ENCODE measurements around the gene HERC4.

The HERC4 gene

DNA sequence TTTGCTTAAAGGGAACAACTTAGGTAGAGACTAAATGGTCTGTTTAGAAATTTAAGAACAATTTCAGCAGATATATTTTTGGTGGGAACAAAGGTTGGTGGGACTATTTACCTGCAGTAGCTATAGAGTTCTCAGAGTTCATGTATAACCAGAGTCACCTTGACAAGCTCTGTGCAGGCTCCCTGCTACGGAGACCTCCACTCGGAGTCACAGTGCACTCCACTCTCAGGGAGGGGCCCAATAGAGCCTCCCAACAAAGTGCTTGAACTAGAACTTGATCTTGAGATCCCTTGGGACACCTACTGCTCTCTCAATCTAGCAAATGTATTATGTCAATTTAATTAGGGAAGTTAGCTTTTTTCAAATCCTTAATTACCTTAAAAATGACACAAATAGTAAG lies 36.5 kb upstream of the HERC4 start:
- Histone ChIP-seq H3K9ac (ENCODE audit: low read depth, low read length, poor library complexity, severe bottlenecking) (no peak overlapping the region), H3K4me1 (ENCODE audit: insufficient read depth, low read length, poor library complexity, severe bottlenecking) (no peaks in the 10 kb centered on the region), H3K27me3 (ENCODE audit: insufficient read depth, low read length, poor library complexity, severe bottlenecking) (no peaks in the 10 kb centered on the region), H3K4me3 (ENCODE audit: low read length, poor library complexity, severe bottlenecking) (no peak overlapping the region), H2AFZ (ENCODE audit: low read length) (no peak overlapping the region), H3F3A (ENCODE audit: low read depth) (no peaks in the 10 kb centered on the region), H3K36me3 (ENCODE audit: insufficient read depth, low read length) (no peaks in the 10 kb centered on the region), H3K79me2 (ENCODE audit: insufficient read depth, low read length) (no peaks in the 10 kb centered on the region), H3K9me3 (ENCODE audit: insufficient read depth, low read depth, low read length) (no peaks in the 10 kb centered on the region), H4K20me1 (ENCODE audit: insufficient read depth, low read length, poor library complexity, severe bottlenecking) (no peaks in the 10 kb centered on the region), H3K4me2 (ENCODE audit: low read depth, low read length, poor library complexity, severe bottlenecking) (no peak overlapping the region), H3K9me2 (replicated peaks; ENCODE audit: low read depth, low read length) (no peaks in the 10 kb centered on the region)
- TF ChIP-seq, protein P1, sequence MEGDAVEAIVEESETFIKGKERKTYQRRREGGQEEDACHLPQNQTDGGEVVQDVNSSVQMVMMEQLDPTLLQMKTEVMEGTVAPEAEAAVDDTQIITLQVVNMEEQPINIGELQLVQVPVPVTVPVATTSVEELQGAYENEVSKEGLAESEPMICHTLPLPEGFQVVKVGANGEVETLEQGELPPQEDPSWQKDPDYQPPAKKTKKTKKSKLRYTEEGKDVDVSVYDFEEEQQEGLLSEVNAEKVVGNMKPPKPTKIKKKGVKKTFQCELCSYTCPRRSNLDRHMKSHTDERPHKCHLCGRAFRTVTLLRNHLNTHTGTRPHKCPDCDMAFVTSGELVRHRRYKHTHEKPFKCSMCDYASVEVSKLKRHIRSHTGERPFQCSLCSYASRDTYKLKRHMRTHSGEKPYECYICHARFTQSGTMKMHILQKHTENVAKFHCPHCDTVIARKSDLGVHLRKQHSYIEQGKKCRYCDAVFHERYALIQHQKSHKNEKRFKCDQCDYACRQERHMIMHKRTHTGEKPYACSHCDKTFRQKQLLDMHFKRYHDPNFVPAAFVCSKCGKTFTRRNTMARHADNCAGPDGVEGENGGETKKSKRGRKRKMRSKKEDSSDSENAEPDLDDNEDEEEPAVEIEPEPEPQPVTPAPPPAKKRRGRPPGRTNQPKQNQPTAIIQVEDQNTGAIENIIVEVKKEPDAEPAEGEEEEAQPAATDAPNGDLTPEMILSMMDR (conservative IDR thresholded peaks at IDR 0.05; ENCODE audit: low read length) = no peak
- TF ChIP-seq EZH2phosphoT487 (IDR thresholded peaks at IDR 0.05; ENCODE audit: borderline replicate concordance) = no peak

DNA sequence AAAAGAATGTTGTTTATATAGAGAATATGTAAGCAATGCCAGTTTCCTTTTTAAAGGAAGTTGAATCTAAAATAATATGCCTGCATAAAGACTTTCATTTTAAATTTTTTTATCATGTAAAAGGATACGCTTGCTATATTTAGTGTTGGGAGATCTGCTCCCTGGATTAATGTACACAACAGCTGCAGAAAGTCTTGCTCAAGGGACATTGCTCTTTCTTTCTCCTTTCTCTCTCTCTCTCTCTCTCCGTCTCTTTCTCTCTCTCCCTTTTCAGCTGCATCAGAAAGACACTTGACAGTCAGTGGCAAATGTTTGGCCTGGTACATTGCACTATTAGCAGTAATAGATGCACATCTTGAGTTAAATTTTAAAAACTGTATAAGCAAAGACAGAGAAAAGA lies 34.9 kb upstream of the HERC4 start:
- Histone ChIP-seq H3K27me3 (ENCODE audit: insufficient read depth, low read length, poor library complexity, severe bottlenecking) (no peaks in the 10 kb centered on the region), H3K9ac (ENCODE audit: low read depth, low read length, poor library complexity, severe bottlenecking) (no peak overlapping the region), H3K9me3 (ENCODE audit: insufficient read depth, low read depth, low read length) (no peaks in the 10 kb centered on the region), H3K4me3 (ENCODE audit: low read length, poor library complexity, severe bottlenecking) (no peak overlapping the region), H3K36me3 (ENCODE audit: insufficient read depth, low read length) (no peaks in the 10 kb centered on the region), H3K9me2 (replicated peaks; ENCODE audit: low read depth, low read length) (no peaks in the 10 kb centered on the region), H3K4me2 (ENCODE audit: low read depth, low read length, poor library complexity, severe bottlenecking) (no peak overlapping the region), H3F3A (ENCODE audit: low read depth) (no peaks in the 10 kb centered on the region), H3K79me2 (ENCODE audit: insufficient read depth, low read length) (no peaks in the 10 kb centered on the region), H4K20me1 (ENCODE audit: insufficient read depth, low read length, poor library complexity, severe bottlenecking) (no peaks in the 10 kb centered on the region), H3K4me1 (ENCODE audit: insufficient read depth, low read length, poor library complexity, severe bottlenecking) (no peaks in the 10 kb centered on the region), H2AFZ (ENCODE audit: low read length) (peak overlapping the region; percentile 61; the same call in 1 of the 2 replicates)
- TF ChIP-seq, protein P1 (conservative IDR thresholded peaks at IDR 0.05; ENCODE audit: low read length) = no peak
- no peak for TF ChIP-seq EZH2phosphoT487 (IDR thresholded peaks at IDR 0.05; ENCODE audit: borderline replicate concordance)

DNA sequence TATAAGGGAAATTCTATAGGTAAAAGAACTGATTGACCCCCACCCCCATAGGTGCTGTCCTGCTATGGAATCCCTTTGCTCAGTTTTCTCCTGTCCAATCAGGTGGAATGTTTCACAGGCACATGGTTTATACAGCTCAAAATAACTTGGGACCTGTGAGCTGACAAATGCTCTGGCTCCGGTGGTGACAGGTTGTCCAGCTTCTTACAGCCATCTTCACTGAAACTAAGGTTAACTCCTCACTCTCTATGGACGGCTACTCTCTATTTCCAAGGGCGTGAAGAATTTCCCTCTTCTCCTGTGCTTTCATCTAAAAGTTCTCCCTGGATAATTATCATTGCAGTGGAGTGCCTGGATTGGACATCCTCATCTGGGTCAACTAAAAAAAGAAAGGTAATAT lies 34.2 kb upstream of the HERC4 start, which contains the start of gene MYPN:
MYPN (plus strand) TSS at position 158 of the 400 bp plus-strand sequence. CDS start 11,951 bp downstream, outside the sequence.
- H3K27me3 ChIP-seq (ENCODE audit: insufficient read depth, low read length, poor library complexity, severe bottlenecking) = no peaks in the 10 kb centered on the region
- no peak within 1 kb of the TSS for H3K4me3 ChIP-seq (ENCODE audit: low read length, poor library complexity, severe bottlenecking)
- H3K4me2 ChIP-seq (ENCODE audit: low read depth, low read length, poor library complexity, severe bottlenecking) = no peak within 1 kb of the TSS
- no peaks in the 10 kb centered on the region for H3F3A ChIP-seq (ENCODE audit: low read depth)
- TF ChIP-seq, protein P1 (conservative IDR thresholded peaks at IDR 0.05; ENCODE audit: low read length) = no peak
- no peak for TF ChIP-seq EZH2phosphoT487 (IDR thresholded peaks at IDR 0.05; ENCODE audit: borderline replicate concordance)
- no peaks in the 10 kb centered on the region for H3K9me2 ChIP-seq (replicated peaks; ENCODE audit: low read depth, low read length)
- no peaks in the 10 kb centered on the region for H3K79me2 ChIP-seq (ENCODE audit: insufficient read depth, low read length)
- no peak within 1 kb of the TSS for H3K9ac ChIP-seq (ENCODE audit: low read depth, low read length, poor library complexity, severe bottlenecking)
- H4K20me1 ChIP-seq (ENCODE audit: insufficient read depth, low read length, poor library complexity, severe bottlenecking) = no peaks in the 10 kb centered on the region
- peak within 1 kb of the TSS; percentile 61; the same call in 1 of the 2 replicates for H2AFZ ChIP-seq (ENCODE audit: low read length)
- no peaks in the 10 kb centered on the region for H3K4me1 ChIP-seq (ENCODE audit: insufficient read depth, low read length, poor library complexity, severe bottlenecking)
- H3K36me3 ChIP-seq (ENCODE audit: insufficient read depth, low read length) = no peaks in the 10 kb centered on the region
- H3K9me3 ChIP-seq (ENCODE audit: insufficient read depth, low read depth, low read length) = no peaks in the 10 kb centered on the region

Measured in Loucy (cell line).